HuH-7.5 (cell line): ENCODE measurements around the gene LRFN3.
"Not testable (repeated sequence)": the region's sequence is repeated elsewhere in the genome, so short reads cannot be mapped to it uniquely, and the experiment has no call there.

Source experiments
- DNase-seq: peaks from one replicate; pipeline ENCODE4 v3.0.0; 2011; ENCODE audit warnings: low spot score

LRFN3 gene, protein sequence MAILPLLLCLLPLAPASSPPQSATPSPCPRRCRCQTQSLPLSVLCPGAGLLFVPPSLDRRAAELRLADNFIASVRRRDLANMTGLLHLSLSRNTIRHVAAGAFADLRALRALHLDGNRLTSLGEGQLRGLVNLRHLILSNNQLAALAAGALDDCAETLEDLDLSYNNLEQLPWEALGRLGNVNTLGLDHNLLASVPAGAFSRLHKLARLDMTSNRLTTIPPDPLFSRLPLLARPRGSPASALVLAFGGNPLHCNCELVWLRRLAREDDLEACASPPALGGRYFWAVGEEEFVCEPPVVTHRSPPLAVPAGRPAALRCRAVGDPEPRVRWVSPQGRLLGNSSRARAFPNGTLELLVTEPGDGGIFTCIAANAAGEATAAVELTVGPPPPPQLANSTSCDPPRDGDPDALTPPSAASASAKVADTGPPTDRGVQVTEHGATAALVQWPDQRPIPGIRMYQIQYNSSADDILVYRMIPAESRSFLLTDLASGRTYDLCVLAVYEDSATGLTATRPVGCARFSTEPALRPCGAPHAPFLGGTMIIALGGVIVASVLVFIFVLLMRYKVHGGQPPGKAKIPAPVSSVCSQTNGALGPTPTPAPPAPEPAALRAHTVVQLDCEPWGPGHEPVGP

DNA sequence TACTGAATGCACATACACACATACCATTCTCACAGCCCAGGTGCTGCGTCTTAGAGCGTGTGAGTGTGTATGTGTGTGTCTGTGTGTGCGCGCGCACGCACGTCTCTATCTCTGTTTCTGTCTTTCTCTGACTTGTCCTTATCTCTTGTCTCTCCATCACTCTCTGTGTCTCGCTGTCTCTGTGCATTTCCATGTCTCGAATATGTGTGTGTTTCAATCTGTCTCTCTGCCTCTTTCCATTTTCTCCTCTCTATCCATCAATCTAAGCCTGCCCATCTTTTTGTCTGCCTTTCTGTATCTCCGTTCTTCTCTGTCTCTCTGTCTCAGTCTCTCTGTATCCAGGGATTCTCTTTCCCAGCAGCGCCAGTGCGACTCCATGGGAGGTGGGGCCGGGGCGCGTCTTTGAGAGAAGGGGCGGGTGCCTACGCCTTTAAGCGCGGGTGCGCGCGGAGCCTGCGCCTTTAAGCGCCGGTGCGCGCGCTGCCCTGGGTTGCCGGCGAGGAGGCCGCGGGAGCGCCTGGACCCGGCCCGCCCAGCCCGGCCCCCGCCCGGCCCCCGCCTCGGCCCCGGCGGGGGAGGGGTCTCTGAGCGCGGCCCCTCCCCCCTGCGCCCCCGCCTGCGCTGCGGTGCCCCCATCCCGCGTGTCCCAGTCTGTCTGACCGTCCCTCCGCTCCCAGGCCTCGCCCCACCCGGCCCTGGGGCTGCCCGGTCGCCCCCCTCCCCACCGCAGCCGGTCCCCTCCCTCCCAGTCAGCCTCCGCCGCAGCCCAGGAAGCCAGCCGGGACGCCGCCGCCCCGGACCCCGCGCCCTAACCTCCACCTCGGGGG, at the start of gene LRFN3:
TSS of gene LRFN3 (plus strand) at position 464 of the 827 bp plus-strand sequence. CDS start 3,052 bp downstream, outside the sequence.
- peak; percentile 95 for DNase-seq

DNA sequence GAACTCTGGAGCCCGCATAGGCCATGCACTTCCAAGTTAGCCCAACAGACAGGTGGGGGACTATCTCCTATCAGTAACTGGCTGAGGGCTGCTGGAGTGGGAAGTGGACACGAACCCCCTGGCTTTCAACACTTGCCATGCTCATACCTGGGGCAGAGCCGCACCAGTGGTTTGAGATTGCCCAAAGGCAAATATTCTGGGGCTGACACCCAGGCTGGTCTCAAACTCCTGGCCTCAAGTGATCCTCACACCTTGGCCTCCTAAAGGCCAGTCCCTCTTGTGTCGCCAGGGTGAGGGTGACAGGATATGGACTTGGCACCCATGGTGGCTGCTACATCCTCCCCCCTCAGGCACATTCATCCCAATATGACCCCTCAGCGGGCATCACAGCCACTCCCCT, 49.0 kb upstream of the LRFN3 start:
- no peak for DNase-seq

DNA sequence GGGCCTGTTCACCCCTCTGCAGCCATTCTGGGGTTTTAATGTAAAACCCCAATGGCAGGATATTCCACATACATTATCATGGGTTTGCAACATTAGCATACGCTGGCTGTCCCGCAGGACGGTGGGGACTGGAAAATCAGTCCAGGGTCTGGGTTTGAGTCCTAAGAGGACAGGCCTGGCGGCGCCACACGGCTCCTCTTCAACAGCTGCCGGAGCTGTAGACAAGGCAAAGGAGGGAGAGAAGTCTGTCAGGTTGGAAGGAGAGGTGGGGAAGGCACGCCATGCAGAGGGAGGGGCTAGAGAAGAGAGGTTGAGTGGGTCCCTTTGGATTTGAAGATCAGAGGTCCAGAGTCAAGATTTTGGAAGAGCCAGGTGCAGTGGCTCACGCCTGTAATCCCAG, 47.8 kb upstream of the LRFN3 start:
- no peak for DNase-seq

DNA sequence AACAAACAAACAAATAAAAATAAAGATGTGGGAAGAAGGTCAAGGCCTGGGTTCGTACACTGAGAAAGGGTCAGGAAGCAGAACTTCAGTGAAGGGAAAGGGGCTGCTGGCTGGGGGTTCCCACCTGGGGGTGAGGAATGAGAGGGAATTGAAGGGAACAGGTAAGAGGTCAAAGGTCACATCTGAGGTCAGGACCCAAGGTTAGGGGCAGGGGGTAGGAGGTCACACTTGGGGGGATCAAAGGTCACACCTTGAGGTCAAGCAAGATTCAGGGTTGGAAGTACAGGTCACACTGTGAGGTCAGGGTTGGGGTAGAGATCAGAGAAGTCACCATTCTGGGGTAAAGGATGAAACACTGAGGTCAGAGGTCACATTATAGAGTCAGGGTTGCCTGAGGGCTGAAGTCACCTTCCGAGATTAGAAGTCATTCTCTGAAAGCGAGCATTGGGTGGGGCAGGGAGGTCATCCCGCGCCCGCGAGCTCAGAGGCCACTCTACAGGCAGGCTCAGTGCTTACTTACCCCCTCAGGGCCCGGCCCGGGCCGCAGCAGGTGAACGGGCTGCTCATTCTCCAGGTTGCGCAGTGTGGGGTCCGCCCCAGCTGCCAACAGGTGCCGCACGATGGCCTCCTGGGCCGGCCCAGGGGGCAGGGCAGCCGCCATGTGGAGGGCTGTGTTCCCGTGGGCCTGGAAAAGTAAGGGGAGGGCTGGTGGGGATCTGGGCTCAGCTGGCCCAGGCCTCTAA, 46.6 kb upstream of the LRFN3 start:
- no peak for DNase-seq

DNA sequence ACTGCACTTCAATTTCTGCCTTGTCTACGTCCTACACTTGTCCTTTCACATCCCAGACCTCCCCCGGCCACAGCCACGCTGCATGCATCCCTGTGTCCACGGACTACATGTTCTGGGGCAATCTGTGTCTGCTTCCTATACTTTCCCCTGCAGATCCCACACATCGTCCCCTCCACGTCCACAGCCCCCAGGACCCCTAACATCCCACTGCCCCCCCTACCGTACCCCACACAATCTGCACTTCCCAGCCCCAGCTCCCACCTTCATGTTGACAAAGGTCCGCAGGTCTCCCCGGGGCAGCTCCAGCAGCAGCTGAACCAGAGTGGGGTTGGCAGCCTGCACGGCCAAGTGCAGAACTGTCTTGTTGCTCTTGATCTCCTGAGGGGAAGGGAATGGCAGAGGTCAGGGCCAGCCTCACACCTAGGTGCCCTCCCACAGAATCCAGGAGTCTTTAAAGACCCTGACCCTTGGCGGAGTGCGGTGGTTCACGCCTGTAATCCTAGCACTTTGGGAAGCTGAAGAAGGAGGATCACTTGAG, 46.0 kb upstream of the LRFN3 start:
- no peak for DNase-seq

DNA sequence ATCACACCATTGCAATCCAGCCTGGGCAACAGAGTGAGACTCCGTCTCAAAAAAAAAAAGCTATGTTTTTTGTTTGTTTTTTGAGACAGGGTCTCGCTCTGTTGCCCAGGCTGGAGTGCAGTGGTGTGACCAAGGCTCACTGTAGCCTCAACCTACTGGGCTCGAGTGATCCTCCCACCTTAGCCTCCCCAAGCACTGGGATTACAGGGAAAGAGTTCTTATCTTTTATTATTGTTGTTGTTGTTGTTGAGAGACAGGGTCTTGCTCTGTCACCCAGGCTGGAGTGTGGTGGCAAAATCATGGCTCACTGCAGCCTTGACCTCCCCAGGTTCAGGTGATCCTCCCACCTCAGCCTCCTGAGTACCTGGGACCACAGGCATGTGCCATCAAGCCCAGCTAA, 44.4 kb upstream of the LRFN3 start:
- DNase-seq = not testable (repeated sequence)

DNA sequence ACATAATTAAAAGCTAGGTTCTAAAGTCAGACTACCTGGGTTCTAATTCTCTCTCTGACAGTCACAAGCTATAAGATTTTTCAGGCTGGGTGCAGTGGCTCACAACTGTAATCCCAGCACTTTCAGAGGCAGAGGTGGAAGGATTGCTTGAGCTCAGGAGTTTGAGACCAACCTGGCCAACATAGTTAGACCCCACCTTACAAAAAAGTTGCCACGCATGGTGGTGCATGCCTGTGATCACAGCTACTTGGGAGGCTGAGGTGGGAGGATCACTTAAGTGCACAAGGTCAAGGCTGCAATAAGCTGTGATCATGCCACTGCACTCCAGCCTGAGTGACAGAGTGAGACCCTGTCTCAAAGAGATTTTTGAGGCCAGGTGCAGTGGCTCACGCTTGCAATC, 41.8 kb upstream of the LRFN3 start:
- DNase-seq = no peak

DNA sequence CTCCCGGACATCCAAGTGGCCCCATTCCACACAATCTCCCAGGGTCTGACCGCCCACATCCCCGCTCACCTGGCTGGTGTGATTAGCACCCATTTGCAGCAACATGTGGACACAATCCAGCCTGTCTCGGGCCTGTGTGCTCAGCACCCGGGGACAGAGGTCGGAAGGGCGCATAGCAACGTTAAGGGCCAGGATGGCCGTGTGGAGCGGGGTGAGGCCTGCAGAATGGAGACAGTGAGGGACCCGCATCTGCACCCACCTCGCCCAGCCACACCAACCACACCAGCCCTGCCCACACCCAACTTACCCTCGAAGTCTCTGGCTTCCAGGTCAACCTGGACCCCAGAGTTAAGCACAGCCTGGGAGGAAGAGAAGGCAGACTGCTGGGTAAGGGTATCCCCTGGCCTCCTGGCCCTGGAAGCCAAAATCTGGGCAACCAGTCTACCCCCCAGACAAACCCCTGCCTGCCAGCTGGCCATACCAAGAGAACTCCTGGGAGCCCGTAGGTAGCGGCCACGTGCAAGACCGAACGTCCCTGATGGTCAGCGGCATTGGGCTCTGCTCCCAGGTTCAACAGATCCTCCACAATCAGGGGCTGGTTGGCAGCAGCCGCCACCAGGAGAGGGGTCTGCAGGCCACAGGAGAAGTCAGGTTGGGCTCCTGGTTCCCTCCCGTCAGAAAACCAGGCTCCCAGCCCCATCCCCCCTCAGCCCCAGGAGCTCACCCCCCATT, 40.1 kb upstream of the LRFN3 start:
- DNase-seq = no peak

DNA sequence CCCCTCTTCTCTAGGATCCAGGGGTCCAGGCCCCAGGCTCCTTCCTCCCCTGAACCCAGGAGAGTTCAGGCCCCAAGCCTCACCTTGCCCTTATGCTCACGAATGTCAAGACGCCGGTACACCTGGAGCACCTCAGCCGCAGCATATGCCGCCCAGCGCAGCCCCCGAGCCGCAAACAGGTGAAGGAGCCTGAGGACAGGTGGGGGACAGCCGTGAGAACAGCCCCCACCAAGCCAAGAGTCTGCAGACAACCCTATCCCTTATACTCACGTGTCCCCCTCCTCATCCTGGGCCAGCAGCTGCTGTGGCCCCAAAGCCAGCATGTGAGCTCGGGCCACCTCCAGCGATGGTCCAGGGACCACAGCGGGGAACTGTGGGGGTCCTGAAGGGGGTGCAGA, 39.5 kb upstream of the LRFN3 start:
- no peak for DNase-seq

DNA sequence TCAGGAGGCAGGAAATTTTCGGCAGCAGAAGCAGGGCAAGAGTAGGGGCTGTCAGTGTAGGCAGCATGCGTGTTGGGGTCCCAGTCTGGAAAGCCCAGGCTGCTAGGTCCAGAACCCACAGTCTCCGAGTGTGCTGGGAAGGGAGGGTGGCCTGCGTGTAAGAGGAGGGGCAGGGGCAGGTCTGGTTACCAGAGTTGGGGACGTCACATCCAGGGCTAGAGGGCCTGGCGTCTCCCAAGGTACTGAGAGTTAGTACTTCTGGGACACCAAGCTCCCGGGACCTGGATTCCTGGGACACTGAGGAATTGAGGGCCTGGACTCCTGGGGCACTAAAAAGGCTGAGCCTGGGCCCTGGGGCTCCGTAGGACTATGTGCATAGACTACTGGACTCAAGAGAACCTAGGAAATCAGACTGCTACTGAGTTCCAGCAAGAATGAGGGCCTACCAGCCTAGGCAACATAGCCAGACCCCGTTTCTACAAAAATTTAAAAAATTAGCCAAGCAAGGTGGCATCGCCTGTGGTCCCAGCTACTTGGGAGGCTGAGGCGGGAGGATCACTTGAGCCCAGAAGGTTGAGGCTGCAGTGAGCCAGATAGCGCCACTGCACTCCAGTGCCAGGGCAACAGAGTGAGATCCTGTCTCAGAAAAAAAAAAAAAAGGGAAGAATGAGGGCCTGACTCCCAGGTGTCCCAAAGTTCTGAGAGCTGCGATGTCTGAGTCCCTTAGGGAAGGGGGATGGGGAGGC, 38.3 kb upstream of the LRFN3 start:
- no peak for DNase-seq

DNA sequence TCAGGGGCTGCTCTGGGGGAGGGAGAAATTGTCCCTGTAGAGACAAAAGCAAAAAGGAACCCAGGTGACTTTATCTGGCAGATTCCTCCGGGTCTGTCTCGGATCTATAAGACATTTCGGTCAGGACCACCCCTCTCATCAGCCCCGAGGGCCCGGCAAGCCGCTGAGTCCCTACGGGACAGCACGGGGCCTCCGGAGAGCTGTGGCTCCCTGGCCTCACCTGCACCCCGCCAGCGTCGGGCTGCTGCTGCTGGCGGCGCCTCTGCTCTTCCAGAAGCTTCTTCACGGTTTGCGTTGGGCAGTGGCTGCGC, 37.7 kb upstream of the LRFN3 start:
- no peak for DNase-seq

DNA sequence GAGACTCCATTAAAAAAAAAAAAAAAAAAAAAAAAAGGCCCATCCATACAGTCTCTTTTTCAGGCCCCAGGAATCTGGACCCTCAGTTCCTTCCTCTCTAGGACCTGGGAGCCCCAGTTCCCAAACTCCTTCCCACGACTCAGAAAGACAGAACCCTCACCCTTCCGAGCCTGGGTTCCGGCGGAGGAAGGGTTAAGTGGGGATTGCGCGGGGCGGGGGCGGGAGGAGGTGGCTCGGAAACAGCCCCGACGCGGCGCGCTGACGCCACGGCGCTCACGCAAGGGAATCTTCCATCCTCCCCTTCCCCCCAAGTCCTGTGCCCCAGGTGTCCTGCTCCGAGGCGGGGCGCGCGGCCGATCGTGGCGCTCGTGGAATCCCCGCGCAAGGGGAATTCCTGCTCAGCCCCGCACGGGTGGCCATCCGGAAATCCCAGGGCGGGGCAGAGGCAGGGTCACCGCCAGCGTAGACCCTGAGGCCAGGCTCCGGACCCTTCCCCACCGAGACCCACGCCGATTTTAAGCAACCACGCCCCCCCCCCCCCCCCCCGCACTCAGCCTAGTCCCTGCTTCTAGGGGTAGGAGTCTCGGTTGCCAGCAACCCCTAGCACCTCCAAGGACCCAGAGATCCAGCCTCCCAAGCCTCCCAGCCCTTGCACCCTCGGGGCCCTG, 36.5 kb upstream of the LRFN3 start:
- peak; percentile 94 for DNase-seq

DNA sequence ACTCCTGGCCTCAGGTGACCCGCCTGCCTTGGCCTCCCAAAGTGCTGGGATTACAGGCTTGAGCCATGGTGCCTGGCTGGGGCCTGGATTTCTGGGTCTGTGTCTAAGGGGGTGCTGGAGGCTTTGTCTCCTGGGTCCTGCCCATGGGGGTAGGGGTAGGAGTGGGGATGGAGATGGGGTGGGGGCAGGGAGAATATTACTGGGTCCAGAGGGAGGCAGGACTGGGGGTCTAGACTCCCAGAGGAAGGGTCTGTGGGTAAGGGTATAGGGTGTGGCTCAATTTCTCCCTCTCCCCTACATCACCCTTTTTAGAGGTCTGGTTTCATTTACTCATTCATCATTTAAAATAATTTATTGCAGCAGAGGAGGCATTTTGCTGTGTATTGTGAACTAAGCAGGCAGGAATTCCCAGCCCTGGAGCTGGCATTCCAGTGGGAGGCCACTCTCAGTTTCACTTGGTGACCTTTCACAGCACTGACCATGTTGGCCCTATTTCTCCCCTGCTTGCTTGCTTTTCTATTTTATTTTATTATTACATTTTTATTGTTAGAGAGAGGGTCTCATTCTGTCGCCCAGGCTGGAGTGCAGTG, 35.0 kb upstream of the LRFN3 start:
- DNase-seq = no peak

DNA sequence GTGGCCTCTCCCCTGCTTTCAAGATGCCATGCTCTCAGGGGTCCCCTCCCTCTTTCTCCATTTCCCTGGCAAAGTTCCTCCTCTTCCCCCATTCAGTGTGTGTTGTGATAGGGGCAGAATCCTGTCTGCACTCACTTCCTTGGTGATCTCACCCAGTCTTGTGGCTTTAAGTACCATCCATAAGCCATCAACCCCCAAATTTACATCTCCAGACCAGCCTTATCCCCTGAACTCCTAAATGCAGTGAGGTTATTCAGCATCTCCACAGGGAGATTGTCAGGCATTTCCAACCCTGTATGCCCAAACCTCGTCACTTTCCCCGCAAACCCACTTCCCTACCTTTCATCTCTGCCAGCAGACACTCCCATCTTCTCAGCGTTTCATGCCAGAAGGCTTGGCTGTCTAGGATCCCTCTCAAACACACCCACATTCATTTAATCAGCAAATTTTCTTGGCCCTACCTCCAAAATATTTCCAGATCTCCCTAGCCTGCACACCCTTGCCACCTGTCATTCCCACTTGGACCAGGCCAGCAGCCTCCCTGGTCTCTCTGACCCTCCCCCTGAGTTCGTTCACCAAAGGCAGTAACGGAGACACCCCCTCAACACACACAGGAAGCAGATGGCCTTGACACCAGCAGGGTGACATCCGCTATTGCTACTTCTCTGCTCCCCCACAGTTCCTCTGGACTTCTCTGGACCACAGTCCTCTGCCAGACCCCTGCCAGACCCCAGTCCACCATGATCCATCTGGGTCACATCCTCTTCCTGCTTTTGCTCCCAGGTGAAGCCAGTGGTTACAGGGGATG, 34.1 kb upstream of the LRFN3 start, which contains the start of gene HCST:
TSS of gene HCST (plus strand) at position 676 of the 808 bp plus-strand sequence. CDS start at position 741, 65 bp downstream.
- DNase-seq = no peak

DNA sequence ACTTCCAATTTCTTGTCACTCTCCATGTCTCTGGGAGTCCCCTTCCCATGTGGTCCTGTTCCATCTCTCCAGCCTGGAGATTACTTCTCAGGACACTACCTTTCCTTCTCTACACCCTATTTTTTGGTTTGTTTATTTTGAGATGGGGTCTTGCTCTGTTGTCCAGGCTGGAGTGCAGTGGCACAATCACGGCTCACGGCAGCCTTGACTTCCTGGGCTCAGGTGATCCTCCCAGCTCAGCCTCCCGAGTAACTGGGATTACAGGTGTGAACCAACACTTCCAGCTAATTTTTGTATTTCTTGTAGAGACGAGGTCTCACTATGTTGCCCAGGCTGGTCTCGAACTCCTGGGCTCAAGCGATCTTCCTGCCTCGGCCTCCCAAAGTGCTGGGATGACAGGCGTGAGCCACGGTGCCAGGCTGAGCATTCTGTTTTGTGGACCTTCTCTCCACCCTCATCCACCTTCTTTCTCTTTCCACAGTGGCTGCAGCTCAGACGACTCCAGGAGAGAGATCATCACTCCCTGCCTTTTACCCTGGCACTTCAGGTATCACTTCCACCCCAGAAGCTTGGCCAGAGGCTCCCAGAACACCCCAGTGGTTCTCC, 33.2 kb upstream of the LRFN3 start:
- no peak for DNase-seq

DNA sequence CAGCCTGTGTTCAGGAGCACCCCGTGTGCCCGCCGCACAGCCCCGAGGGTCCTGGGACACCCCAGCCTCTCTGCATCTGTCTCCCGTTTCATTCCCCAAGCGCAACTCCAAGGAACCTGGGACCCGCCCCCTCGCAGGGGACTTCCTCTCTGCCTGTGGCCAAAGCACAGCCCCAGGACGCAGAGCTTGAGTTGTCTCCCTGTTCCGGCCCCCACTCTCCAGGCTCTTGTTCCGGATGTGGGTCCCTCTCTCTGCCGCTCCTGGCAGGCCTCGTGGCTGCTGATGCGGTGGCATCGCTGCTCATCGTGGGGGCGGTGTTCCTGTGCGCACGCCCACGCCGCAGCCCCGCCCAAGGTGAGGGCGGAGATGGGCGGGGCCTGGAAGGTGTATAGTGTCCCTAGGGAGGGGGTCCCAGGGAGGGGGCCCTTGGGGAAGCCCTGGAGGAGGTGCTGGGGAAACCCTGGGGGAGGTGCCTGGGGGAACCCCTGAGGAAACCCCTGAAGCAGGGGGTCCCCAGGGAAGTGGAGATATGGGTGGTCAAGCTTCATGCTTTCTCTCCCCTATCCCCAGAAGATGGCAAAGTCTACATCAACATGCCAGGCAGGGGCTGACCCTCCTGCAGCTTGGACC, 32.5 kb upstream of the LRFN3 start:
- no peak for DNase-seq

DNA sequence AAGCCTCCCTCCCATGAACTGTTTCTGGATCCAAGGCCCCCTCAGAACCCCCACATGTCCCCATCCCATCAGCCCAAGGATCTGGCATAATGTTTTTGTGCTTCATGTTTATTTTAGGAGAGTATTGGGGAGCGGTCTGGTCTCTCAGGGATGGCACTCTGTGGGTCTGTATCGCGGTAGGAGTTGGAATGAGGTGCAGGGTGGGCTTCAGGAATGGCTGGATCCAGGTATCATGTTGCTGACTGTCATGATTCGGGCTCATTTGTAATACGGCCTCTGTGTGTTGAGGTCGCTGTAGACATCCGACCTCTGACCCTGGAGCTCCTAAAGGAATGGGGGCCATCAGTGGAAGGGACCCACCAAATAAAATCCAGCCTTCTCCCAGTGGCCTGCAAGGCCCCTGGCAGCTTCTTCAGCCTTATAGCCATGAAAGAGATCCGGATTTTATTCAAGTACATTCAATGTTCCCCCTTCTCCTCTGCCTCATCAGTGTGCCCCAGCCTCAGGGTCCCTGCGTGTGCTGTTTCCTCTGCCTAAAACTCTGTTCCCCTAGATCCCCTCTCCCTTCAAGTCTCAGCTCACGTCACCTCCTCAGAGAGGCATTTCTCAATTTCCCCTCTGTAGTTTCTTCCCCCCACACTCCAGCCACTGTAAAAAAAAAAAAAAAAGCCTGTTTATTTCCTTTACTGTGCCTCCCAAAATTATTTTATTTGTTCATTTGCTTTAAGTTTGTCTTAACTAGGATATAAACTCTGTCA, 31.7 kb upstream of the LRFN3 start:
- DNase-seq = no peak
